ENCODE measurements around the gene FEM1C.

DNA sequence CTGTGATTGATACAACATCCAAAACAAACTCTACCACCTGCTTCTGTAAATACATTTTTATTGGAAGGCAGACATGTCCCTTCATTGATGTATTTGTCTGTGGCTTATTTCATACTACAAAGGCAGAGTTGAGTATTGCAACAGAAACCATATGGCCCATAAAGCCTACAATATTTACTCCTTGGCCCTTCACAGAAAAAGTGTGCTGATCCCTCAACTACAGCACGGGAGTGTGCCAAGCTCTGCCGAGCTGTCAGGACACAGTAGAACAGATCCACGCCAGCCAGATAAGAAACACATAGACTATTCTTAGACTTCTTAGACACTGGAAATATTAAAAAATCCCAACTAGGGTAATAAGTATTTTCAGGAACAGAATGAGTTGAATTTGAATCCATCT is 44.5 kb upstream of the FEM1C start:
- TF ChIP-seq CTCF (IDR thresholded peaks at IDR 0.05; ENCODE audit: poor library complexity, severe bottlenecking), result no peak
- TF ChIP-seq MXI1 (conservative IDR thresholded peaks at IDR 0.05; ENCODE audit: poor library complexity, severe bottlenecking), result no peak
- TF ChIP-seq EZH2 (IDR thresholded peaks at IDR 0.05; ENCODE audit: borderline replicate concordance, insufficient read depth, low read length, poor library complexity, severe bottlenecking), result no peak

Measured in neural cell (in vitro differentiated cells).